Measurements from ENCODE around the gene RAD51B.

RAD51B gene

GRCh38 chr14:68580096-68580645 is 760.6 kb downstream of the RAD51B start:
- no peak for DNase-seq (ENCODE audit: low read depth)

- no peak for DNase-seq (ENCODE audit: low read depth)
These were observed 761.1 kb downstream of the RAD51B start for GRCh38 chr14:68580671-68581070.

- no peak for DNase-seq (ENCODE audit: low read depth)
These were observed 764.1 kb downstream of the RAD51B start for GRCh38 chr14:68583548-68584280.

- no peak for DNase-seq (ENCODE audit: low read depth)
These were observed 765.2 kb downstream of the RAD51B start for GRCh38 chr14:68584786-68585185.

GRCh38 chr14:68585690-68586089 is 766.1 kb downstream of the RAD51B start:
- DNase-seq (ENCODE audit: low read depth) = no peak

GRCh38 chr14:68586896-68587751 is 767.5 kb downstream of the RAD51B start:
- DNase-seq (ENCODE audit: low read depth) = no peak

GRCh38 chr14:68587931-68588330 is 768.4 kb downstream of the RAD51B start:
- DNase-seq (ENCODE audit: low read depth) = no peak

GRCh38 chr14:68589447-68590200 is 770.0 kb downstream of the RAD51B start:
- DNase-seq (ENCODE audit: low read depth) = no peak

GRCh38 chr14:68590201-68590522 is 770.6 kb downstream of the RAD51B start:
- no peak for DNase-seq (ENCODE audit: low read depth)

- no peak for DNase-seq (ENCODE audit: low read depth)
These were observed 772.2 kb downstream of the RAD51B start for GRCh38 chr14:68591786-68592185.

- no peak for DNase-seq (ENCODE audit: low read depth)
These were observed 773.5 kb downstream of the RAD51B start for GRCh38 chr14:68592948-68593556.

- DNase-seq (ENCODE audit: low read depth) = no peak
These were observed 774.4 kb downstream of the RAD51B start for GRCh38 chr14:68593806-68594536.

- DNase-seq (ENCODE audit: low read depth) = no peak
These were observed 775.3 kb downstream of the RAD51B start for GRCh38 chr14:68594737-68595380.

GRCh38 chr14:68596211-68596610 is 776.6 kb downstream of the RAD51B start:
- DNase-seq (ENCODE audit: low read depth) = no peak

GRCh38 chr14:68596701-68597100 is 777.1 kb downstream of the RAD51B start:
- no peak for DNase-seq (ENCODE audit: low read depth)

- no peak for DNase-seq (ENCODE audit: low read depth)
These were observed 778.5 kb downstream of the RAD51B start for GRCh38 chr14:68598089-68598488.

- no peak for DNase-seq (ENCODE audit: low read depth)
These were observed 779.3 kb downstream of the RAD51B start for GRCh38 chr14:68598621-68599447.

- no peak for DNase-seq (ENCODE audit: low read depth)
These were observed 780.5 kb downstream of the RAD51B start for GRCh38 chr14:68599896-68600610.

GRCh38 chr14:68602507-68602906 is 782.9 kb downstream of the RAD51B start:
- no peak for DNase-seq (ENCODE audit: low read depth)

Measured in stimulated activated CD4-positive, alpha-beta T cell treated with anti-CD3 and anti-CD28 coated beads, Interleukin-2, amount 100 ng/mL, for 4 hours (primary cell).